ENCODE data around the gene TMEM181. TPM values are rescaled to one million over a fixed set of nuclear protein-coding genes. Genes with fewer than 3 reads are reported as not detected.

TMEM181 gene
- total and polyA plus RNA-seq, 2 experiments from 2014 or later, result 11.9 to 25.2 TPM

DNA sequence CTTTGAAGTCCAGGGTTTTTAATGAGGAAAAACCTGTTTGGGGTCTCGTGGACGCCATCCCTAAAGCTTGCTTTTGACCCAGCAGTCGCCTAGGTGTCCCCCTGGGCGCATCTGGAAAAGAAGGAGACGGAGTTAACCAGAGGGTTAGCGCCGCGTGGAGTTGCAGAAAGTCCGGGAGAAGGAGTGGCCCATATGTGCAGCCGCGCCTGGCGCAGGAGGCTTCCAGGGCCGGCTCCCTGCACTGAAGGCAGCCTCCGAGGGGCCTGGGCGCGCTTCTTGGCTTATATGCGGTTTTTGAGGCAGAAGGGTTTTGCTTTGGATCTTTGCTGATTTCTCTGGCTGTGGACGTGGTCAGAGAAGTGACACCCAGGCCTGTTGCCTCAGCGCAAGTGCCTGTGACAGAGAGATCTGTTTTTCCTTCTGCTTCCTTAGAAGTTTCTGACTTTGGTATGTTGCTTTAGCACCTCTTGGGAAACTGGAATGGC lies 987 bp downstream of the TMEM181 start:
- no peak overlapping the region for H3K27ac ChIP-seq (ENCODE audit: low read depth)
- TF ChIP-seq, protein P1, sequence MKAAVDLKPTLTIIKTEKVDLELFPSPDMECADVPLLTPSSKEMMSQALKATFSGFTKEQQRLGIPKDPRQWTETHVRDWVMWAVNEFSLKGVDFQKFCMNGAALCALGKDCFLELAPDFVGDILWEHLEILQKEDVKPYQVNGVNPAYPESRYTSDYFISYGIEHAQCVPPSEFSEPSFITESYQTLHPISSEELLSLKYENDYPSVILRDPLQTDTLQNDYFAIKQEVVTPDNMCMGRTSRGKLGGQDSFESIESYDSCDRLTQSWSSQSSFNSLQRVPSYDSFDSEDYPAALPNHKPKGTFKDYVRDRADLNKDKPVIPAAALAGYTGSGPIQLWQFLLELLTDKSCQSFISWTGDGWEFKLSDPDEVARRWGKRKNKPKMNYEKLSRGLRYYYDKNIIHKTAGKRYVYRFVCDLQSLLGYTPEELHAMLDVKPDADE (IDR thresholded peaks at IDR 0.05), result no peak
- TF ChIP-seq EZH2 (IDR thresholded peaks at IDR 0.05; ENCODE audit: low read depth, unreplicated experiment) (no peak), ZNF114 (CRISPR knock-in tag; IDR thresholded peaks at IDR 0.05) (no peak), POLR2AphosphoS5 (IDR thresholded peaks at IDR 0.05; ENCODE audit: low read depth) (no peak), ZNF331 (CRISPR knock-in tag; IDR thresholded peaks at IDR 0.05; ENCODE audit: low read depth) (no peak), STAT1 (IDR thresholded peaks at IDR 0.05; ENCODE audit: unreplicated experiment) (no peak), CREB1 (CRISPR knock-in tag; IDR thresholded peaks at IDR 0.05; ENCODE audit: low read depth) (no peak)
- TF ChIP-seq, protein P2, sequence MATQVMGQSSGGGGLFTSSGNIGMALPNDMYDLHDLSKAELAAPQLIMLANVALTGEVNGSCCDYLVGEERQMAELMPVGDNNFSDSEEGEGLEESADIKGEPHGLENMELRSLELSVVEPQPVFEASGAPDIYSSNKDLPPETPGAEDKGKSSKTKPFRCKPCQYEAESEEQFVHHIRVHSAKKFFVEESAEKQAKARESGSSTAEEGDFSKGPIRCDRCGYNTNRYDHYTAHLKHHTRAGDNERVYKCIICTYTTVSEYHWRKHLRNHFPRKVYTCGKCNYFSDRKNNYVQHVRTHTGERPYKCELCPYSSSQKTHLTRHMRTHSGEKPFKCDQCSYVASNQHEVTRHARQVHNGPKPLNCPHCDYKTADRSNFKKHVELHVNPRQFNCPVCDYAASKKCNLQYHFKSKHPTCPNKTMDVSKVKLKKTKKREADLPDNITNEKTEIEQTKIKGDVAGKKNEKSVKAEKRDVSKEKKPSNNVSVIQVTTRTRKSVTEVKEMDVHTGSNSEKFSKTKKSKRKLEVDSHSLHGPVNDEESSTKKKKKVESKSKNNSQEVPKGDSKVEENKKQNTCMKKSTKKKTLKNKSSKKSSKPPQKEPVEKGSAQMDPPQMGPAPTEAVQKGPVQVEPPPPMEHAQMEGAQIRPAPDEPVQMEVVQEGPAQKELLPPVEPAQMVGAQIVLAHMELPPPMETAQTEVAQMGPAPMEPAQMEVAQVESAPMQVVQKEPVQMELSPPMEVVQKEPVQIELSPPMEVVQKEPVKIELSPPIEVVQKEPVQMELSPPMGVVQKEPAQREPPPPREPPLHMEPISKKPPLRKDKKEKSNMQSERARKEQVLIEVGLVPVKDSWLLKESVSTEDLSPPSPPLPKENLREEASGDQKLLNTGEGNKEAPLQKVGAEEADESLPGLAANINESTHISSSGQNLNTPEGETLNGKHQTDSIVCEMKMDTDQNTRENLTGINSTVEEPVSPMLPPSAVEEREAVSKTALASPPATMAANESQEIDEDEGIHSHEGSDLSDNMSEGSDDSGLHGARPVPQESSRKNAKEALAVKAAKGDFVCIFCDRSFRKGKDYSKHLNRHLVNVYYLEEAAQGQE (IDR thresholded peaks at IDR 0.05; ENCODE audit: unreplicated experiment), result no peak
- TF ChIP-seq, protein P3, sequence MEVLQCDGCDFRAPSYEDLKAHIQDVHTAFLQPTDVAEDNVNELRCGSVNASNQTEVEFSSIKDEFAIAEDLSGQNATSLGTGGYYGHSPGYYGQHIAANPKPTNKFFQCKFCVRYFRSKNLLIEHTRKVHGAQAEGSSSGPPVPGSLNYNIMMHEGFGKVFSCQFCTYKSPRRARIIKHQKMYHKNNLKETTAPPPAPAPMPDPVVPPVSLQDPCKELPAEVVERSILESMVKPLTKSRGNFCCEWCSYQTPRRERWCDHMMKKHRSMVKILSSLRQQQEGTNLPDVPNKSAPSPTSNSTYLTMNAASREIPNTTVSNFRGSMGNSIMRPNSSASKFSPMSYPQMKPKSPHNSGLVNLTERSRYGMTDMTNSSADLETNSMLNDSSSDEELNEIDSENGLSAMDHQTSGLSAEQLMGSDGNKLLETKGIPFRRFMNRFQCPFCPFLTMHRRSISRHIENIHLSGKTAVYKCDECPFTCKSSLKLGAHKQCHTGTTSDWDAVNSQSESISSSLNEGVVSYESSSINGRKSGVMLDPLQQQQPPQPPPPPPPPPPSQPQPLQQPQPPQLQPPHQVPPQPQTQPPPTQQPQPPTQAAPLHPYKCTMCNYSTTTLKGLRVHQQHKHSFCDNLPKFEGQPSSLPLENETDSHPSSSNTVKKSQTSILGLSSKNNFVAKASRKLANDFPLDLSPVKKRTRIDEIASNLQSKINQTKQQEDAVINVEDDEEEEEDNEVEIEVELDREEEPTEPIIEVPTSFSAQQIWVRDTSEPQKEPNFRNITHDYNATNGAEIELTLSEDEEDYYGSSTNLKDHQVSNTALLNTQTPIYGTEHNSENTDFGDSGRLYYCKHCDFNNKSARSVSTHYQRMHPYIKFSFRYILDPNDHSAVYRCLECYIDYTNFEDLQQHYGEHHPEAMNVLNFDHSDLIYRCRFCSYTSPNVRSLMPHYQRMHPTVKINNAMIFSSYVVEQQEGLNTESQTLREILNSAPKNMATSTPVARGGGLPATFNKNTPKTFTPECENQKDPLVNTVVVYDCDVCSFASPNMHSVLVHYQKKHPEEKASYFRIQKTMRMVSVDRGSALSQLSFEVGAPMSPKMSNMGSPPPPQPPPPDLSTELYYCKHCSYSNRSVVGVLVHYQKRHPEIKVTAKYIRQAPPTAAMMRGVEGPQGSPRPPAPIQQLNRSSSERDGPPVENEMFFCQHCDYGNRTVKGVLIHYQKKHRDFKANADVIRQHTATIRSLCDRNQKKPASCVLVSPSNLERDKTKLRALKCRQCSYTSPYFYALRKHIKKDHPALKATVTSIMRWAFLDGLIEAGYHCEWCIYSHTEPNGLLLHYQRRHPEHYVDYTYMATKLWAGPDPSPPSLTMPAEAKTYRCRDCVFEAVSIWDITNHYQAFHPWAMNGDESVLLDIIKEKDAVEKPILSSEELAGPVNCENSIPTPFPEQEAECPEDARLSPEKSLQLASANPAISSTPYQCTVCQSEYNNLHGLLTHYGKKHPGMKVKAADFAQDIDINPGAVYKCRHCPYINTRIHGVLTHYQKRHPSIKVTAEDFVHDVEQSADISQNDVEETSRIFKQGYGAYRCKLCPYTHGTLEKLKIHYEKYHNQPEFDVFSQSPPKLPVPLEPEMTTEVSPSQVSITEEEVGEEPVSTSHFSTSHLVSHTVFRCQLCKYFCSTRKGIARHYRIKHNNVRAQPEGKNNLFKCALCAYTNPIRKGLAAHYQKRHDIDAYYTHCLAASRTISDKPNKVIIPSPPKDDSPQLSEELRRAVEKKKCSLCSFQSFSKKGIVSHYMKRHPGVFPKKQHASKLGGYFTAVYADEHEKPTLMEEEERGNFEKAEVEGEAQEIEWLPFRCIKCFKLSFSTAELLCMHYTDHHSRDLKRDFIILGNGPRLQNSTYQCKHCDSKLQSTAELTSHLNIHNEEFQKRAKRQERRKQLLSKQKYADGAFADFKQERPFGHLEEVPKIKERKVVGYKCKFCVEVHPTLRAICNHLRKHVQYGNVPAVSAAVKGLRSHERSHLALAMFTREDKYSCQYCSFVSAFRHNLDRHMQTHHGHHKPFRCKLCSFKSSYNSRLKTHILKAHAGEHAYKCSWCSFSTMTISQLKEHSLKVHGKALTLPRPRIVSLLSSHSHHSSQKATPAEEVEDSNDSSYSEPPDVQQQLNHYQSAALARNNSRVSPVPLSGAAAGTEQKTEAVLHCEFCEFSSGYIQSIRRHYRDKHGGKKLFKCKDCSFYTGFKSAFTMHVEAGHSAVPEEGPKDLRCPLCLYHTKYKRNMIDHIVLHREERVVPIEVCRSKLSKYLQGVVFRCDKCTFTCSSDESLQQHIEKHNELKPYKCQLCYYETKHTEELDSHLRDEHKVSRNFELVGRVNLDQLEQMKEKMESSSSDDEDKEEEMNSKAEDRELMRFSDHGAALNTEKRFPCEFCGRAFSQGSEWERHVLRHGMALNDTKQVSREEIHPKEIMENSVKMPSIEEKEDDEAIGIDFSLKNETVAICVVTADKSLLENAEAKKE (CRISPR knock-in tag; IDR thresholded peaks at IDR 0.05), result no peak
- TF ChIP-seq, protein P4, sequence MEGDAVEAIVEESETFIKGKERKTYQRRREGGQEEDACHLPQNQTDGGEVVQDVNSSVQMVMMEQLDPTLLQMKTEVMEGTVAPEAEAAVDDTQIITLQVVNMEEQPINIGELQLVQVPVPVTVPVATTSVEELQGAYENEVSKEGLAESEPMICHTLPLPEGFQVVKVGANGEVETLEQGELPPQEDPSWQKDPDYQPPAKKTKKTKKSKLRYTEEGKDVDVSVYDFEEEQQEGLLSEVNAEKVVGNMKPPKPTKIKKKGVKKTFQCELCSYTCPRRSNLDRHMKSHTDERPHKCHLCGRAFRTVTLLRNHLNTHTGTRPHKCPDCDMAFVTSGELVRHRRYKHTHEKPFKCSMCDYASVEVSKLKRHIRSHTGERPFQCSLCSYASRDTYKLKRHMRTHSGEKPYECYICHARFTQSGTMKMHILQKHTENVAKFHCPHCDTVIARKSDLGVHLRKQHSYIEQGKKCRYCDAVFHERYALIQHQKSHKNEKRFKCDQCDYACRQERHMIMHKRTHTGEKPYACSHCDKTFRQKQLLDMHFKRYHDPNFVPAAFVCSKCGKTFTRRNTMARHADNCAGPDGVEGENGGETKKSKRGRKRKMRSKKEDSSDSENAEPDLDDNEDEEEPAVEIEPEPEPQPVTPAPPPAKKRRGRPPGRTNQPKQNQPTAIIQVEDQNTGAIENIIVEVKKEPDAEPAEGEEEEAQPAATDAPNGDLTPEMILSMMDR (conservative IDR thresholded peaks at IDR 0.05; ENCODE audit: low read depth in 2 of 2), result no peak
- peaks cover 11% of the 10 kb centered on the region for H3K4me1 ChIP-seq (ENCODE audit: insufficient read depth)
- peak overlapping the region; percentile 63; the same call in 1 of the 2 replicates for H3K27ac Mint-ChIP-seq
- peak overlapping the region; percentile 88 for H3K4me2 ChIP-seq
- peaks cover 2% of the 10 kb centered on the region; the same call in 2 of the 3 replicates for H3K36me3 Mint-ChIP-seq (ENCODE audit: low read depth)
- no peaks in the 10 kb centered on the region for H3K9me2 ChIP-seq (ENCODE audit: insufficient read depth)
- H3K27me3 Mint-ChIP-seq (ENCODE audit: insufficient read depth, low read depth, poor library complexity), result peaks cover 11% of the 10 kb centered on the region
- peaks cover 11% of the 10 kb centered on the region; the same call in 1 of the 2 replicates for H3F3A ChIP-seq (replicated peaks; ENCODE audit: low read depth)
- H2AFZ ChIP-seq, result 0 out of 2 replicates have a peak overlapping the region, but pooled peaks have one; percentile 4
- H3K4me3 Mint-ChIP-seq, result peak overlapping the region; percentile 95
- H4K20me1 ChIP-seq (replicated peaks; ENCODE audit: insufficient read depth), result peaks cover 26% of the 10 kb centered on the region
- H3K79me2 ChIP-seq (replicated peaks; ENCODE audit: insufficient read depth), result peaks cover 54% of the 10 kb centered on the region
- H3K4me3 ChIP-seq, result peak overlapping the region; percentile 65
- H3K9me3 Mint-ChIP-seq, result no peaks in the 10 kb centered on the region
- no peaks in the 10 kb centered on the region for H3K27me3 ChIP-seq (ENCODE audit: insufficient read depth)
- H3K4me1 Mint-ChIP-seq, result peaks cover 28% of the 10 kb centered on the region
- ATAC-seq (peak; percentile 49), DNase-seq (ENCODE audit: low spot score) (peak; percentile 54)
- H3K36me3 ChIP-seq (ENCODE audit: insufficient read depth), result no peaks in the 10 kb centered on the region

All from GM23338 (cell line).